Measurements from ENCODE around the gene MLANA. TPM values are rescaled to one million over a fixed set of nuclear protein-coding genes. Genes with fewer than 3 reads are reported as not detected.
A peak's percentile ranks its signal among the peaks of the same experiment; 100 is the strongest.

The MLANA gene, protein sequence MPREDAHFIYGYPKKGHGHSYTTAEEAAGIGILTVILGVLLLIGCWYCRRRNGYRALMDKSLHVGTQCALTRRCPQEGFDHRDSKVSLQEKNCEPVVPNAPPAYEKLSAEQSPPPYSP
- total RNA-seq (2014; rRNA removed) = 0.11 TPM in 1 of 2 replicates, not detected in the other
- 0.07 TPM for polyA plus RNA-seq (2012)

DNA sequence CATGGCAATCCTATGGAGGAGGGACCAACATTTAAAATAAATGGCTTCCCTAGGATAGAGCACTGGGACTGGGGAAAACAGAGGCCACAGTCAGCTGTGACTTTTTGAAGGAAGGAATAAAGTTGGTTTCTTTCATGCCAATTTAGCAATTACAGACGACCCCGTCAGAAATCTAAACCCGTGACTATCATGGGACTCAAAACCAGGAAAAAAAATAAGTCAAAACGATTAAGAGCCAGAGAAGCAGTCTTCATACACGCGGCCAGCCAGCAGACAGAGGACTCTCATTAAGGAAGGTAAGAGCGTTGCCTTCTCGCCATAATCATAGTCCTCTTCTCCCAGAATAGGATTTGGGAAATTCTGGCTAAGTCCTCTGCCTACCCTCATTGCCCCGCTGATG, at the start of gene MLANA:
TSS of gene MLANA (plus strand) at position 249 of the 400 bp plus-strand sequence. CDS start 1,586 bp downstream, outside the sequence.
- DNase-seq (ENCODE audit: low read depth) = no peak

DNA sequence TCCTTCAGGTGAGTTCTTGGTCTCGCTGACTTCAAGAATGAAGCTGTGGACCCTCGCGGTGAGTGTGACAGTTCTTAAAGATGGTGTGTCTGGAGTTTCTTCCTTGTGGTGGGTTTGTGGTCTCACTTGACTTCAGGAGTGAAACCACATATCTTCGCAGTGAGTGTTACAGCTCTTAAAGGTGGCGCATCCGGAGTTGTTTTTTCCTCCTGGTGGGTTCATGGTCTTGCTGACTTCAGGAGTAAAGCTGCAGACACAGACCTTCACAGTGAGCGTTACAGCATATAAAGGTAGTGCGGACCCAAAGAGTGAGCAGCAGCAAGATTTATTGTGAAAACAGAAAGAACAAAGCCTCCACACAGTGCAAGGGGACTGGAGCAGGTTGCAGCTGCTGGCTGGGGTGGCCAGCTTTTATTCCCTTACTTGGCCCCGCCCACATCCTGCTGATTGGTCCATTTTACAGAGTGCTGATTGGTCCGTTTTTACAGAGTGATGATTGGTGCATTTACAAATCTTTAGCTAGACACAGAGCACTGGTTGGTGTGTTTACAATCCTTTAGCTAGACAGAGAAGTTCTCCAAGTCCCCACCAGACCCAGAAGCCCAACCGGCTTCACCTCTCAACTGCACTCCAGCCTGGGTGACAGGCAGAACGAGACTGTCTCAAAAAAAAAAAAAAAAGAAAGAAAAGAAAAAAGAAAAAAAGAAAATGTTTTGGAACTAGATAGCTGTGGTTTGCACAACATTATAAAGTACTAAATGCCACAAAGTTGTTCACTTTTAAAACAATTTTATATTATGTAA, 48.7 kb upstream of the MLANA start:
- DNase-seq (ENCODE audit: low read depth) = no peak

DNA sequence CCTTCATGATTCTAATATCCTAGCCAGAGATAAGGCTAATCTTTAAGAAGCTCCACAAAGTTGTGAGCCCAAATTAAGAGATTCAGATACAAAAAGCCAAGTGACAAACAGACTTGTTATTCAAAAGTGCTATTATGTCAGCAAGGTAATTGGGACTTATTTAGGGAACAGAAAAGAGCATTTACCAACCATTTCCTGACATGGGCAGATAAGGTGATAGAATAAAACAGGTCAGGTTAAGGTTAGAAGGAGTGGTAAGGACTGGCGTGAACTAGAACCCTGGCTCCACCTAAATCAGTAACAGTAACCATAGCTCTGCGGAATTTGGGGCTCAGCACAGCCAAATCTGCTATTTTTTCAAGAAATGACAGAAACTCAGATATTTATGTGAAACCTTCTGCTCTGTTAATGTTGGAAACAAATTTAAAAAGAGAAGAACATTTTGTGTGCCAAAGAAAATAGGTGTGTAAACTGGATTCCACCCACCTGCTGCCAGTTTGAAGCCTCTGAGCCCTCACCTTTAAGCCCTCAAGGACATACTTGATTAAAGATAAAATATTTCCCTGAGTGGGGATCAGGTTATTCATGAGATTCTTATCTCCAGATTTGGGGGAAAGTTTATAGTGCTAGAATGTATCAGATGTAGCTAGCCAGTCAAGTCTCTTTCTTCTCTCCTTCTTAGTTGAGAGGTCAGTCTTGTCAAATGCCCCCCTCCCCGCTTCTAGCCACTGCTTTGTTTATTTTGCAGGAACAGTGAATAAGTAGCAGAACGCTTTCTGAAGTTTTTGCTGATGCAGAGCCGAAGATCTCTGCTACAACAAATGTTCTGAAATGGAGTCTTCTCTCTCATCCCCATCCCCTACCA, 47.5 kb upstream of the MLANA start:
- no peak for DNase-seq (ENCODE audit: low read depth)

DNA sequence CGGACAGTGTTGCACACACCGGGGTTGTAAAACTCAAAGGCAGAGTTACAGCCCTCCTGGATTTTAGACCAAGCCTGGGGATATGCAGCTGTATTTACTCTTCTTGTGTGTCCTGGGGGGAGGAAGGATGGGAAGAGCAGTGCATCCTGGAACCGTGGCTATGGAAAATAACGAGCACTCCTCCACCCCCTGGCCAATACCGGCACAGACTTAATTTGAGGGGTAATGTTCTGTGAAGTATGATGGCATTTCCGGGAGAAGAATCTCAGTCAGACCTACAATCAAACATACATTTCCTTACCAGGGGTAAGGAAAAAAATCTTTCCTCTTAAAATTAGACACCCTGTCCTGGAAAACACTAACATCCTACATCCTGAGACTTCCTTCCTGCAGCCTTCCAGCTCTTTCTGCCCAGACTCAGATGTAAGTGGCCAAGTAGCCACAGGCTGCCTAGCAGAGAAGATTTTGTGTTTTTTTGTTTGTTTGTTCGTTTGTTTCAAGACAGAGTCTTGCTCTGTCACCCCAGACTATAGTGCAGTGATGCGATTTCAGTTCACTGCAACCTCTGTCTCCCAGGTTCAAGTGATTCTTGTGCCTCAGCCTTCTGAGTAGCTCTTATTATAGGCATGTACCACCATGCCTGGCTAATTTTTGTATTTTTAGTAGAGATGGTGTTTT, 46.8 kb upstream of the MLANA start:
- no peak for DNase-seq (ENCODE audit: low read depth)

DNA sequence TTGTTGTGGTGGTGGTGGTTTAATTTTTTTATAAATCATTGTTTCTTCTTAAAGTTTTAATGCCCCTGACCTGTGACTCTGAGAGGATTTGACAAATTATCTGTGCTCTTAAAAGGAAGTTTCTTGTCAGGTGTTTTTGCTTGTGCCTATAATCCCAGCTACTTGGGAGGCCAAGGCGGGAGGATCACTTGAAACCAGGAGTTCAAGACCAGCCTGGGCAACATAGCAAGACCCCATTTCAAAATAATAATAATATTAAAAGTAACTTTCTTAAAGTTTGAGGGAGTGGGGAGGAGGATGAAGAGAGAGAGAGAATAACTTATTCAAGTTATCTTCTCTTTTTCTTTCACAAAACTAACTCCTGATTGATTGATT, 45.5 kb upstream of the MLANA start:
- no peak for DNase-seq (ENCODE audit: low read depth)

DNA sequence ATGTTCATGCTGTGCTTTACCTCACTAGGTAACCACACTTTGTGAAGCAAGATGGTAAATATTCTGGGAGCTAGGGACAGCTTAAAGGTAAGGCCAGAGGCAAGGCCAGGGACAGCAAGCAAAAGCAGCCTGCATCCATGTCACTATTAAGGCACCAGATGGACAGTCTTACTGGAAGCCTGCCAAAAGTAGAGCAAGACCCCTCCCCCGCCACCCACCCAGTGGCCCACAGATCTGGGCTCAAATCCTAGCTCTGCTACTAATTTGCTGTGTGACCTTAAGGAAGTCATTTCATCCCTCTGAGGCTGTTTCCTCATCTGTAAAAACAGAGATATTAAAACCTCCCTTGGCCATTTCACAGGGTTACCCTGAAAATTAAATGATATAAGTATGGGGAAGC, 44.6 kb upstream of the MLANA start:
- DNase-seq (ENCODE audit: low read depth) = no peak

DNA sequence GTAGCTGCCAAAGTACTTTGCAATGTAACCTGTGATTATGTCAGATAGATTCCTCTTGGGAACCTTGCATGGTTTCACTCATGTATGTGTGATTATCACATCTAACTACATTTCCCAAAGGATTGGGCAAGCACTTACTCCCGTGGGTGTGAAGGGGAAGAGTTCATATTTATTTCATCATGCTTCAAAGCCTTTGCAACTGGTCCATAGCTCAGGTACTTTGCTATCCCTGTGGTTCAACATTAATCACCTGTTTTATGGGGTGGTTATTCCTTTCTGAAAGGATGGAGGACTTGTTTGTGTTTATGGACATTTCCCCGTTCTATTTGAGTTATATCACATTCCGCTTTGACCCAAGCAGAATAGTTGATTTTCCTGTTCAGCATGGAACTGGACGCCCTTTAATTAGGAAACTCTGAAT, 44.2 kb upstream of the MLANA start:
- peak; percentile 26 for DNase-seq (ENCODE audit: low read depth)

DNA sequence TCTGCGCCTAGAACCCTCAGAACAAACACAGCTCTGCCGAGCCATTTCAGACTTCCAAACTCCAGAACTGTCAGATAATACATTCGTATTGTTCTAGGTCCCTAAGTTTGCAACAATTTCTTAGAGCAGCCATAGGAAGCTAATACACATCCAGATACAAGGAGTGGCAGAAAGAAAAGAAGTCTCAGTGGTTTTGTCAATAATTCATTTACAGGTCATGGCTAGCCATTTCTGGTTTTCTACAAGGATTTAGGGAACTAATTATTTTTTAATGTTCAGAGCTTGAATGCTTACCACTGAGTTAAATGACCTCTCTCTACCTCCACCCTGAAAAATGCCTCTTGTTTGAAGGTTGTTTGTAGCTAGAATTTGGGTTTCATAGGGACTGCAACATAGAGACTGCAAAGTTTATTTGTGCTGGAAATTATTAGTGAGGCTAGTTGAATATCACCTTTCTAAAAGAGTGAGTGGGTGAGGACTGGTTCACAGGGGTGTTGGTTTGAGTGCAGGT, 42.3 kb upstream of the MLANA start:
- DNase-seq (ENCODE audit: low read depth) = no peak

DNA sequence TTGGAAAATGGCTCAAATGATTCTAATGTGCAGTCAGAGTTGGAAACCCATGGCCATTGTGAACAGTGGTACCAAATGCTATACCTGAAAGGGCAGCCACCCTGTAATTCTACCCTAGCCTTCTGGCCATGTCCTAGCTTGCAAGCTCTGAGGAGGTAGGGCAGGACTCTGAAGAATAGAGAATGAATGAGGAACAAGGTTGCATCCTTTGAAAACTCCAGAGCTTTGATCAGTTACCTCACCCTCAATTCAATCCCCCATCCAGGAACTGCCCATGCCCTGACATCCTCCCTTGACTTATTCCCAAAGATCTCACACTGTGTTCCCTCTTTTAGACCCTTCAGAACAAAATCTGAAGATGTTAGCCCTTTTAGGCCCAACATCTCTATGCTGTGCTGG, 40.0 kb upstream of the MLANA start:
- no peak for DNase-seq (ENCODE audit: low read depth)

DNA sequence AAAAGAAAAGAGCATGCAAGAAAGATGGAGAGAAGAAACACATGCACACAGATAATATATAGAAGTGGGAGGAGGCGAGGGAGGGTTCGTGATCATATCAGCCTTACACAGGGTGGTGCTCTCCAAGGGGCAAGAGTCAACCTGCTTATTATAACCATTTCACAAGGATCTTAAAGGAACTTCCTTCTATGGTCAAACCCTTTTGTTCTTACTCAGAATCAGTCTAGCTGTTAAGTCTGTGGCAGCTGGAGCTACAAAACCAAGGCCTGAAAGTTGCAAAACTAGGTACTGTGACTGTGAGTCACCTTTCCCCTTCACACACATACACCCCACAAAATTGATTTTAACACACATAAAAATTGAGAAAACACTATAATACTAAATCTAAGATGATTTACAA, 39.2 kb upstream of the MLANA start:
- DNase-seq (ENCODE audit: low read depth) = peak; percentile 91

DNA sequence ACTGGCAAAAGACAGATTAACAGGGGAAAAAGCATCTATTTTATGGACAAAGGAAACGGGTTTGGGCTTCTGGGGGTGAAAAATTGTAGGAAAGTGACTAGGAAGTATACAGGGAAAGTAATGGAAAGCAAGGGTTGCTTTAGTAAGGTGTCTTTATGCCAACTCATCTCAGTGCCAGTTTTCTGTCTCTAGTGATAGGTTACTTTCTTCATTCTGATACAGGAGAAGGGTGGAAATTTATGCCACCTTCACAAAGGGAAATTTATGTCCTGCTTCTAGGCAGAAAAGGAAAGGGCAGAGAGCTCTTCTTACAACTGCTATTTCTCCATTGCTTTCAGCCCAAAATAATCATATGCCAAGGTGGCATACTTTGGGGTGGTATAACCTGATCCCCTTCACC, 37.7 kb upstream of the MLANA start:
- DNase-seq (ENCODE audit: low read depth) = no peak

DNA sequence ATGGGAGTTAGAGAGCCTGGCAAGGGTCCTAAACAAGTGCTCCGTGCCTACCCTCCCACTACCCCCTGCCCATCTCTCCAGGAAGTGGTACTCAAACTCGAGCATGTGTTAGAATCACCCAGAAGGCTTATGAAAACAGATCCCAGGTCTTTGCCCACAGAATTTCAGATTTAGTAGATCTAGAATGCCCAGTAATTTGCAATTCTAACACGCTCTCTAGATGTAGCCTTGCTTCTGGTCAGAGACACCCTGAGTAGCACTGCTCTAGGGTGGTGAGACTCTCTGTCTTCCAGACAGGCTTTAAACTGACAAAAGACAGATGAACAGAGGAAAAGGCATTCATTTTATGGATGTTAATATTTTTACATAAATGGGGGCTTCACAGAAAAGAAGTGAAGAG, 37.1 kb upstream of the MLANA start:
- DNase-seq (ENCODE audit: low read depth) = no peak

DNA sequence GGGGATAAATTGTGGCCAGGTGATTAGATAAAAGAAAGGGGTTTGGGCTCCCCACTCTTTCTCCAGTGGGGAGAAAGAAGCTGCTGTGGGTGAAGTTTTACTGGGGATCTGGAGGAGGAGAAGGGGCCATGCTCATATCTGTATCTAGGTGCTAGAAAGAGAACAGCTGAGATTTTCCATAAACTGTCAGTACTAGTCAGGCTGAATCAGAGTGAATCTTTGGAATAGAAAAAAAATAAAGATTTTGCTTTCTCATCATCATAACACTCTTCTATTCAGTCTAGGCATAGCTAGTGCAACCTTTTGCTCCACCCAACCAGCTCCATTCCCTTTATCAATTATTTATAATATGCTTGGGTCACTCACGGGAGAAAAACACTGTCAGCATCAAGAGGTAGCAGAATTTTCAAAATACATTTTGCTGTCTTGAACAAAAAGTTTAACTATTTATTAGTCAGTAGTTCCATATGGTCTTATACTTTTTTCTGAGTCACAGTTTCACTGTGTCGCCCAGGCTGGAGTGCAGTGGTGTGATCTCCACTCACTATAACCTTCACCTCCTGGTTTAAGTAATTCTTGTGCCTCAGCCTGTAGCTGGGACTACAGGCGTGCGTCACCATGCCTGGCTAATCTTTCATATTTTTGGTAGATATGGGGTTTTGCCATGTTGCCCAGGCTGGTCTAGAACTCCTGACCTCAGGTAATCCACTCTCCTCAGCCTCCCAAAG, 36.5 kb upstream of the MLANA start:
- DNase-seq (ENCODE audit: low read depth) = no peak

DNA sequence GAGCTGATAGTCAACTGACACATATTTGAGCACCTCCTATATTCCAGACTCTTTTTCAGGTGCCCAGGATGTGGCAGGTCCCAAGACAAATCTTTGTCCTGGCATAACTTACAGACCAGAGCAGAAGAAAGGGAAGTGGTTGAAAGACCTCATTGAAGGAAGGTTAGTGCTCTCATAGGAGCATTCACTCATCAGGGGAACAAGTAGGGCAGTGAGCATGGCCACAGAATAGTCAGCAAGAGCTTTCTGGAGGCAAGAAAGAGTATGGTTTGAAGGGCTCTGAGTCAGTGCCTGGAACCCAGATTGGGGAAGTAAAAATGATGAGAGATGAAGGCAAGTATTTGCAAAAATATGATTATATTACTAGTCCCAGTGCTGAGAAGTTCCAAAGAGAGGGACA, 32.8 kb upstream of the MLANA start:
- DNase-seq (ENCODE audit: low read depth) = no peak

DNA sequence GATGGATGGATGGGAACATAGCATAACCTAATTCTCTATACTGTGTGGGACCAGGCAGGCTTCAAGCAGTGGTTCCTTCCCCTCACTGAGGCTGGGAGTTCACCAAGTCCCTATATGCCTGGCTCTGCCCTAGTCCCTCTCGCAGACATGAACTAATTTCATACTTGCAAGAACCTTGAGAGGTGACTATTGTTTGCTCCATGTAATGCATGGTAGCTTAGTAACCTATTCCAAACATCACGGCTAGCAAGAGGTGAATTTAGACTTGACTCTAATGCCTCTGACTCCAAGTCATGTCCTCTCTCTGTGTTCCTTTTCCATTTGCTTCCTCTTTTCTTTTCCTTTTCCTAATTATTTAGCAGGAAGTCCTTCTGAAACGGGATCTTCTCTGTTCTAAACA, 31.9 kb upstream of the MLANA start:
- no peak for DNase-seq (ENCODE audit: low read depth)

DNA sequence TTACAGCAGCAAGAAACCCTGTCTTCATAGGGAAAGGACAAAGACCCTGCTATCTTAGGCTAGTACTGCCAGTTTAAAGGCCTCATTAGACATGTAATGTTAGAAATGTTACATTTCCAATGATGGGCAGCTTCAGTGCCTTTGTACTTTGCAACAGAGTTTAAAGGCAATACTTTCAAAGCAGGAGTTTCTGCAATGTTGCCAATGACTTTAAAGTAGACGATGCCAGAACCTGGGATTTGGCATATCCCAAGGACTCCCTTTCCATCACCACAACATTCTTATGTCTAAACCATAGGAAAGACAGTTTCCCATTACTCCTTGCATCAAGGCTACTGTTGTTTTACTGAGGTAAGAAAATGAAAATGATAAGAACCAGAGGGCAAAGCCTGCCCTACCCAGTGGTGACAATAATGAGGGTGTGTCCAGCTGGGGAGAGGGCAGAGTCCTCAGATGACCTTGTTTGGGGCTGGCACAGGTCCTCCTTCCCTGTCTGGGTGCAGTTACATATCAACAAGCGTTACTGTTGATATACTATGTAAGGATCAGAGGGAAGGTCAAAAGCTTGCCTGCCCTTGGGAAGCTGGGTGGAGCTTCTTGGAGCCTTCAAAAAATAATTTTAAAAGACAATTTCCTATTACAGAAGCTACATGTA, 27.5 kb upstream of the MLANA start:
- no peak for DNase-seq (ENCODE audit: low read depth)

DNA sequence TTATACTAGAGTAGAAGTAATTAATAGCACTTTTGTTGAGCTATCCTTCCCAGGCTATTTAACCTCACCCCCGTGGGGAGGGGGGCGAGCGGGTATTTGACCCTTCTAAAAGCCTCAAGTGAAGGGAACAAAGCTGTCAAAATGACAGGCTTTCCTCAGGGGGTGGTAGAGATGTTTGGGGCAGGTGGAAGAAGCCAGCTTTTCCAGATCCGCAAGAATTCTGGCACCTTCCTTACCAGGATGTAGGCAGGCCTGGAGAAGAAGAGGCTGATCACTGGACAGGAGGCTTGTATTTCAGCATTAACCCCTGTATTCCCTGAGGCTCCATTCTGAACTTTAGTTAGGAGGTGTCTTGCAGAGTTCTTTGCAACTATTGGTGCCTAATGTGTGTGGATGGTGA, 26.2 kb upstream of the MLANA start:
- no peak for DNase-seq (ENCODE audit: low read depth)

DNA sequence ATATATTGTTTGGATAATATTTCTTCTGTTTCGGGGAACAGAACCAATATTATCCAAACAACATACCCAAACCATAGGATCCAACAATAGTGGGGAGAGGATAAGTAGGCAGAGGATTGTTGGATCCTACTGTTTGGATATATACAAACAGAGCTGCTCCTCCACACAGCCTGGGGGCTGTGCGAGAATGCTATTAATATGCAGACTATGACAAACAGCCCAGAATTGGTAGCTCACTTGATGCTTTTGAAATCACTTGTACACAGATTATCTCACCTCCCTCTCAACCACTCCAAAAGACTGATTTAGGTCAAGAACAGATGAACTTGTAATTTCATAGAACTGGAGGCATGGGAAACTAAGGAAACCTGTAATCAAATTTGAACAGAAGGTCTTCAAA, 24.4 kb upstream of the MLANA start:
- DNase-seq (ENCODE audit: low read depth) = no peak

DNA sequence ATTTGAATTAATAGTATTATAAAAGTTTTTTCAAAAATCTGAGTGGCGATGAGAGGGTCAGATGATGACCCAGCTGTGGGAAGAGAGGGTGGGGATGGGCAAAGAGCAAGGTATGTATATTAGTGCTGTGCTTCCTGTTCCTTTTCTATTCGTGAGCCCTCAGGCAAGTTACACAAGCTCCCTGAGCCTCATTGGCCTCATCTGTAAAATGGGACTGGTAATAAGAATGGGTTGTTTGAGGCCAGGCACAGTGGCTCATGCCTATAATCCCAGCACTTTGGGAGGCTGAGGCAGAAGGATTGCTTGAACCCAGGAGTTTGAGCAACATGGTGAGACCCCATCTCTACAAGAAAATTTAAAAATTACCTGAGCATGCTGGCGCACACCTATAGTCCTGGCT, 24.0 kb upstream of the MLANA start:
- no peak for DNase-seq (ENCODE audit: low read depth)

DNA sequence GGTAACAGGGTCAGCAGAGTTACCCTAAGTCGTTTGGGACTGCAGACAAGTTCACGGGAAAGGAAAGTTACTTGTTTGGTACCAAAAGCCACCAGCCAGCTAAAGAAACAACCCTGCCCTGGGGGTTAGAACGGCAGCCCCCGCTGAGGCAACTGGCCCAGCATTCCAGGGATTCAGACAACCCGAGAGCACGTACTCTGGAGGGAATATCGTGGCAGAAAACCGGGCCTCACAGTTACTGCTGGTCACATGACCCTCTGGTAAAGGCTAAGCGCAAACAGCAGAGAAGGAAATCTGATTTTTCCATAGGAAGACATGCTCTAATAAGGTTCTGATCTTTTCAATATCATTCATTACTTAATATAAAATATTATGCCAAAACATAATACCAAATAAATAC, 22.5 kb upstream of the MLANA start:
- DNase-seq (ENCODE audit: low read depth) = no peak
